ENCODE results near the gene FBXW9.
A peak's percentile ranks its signal among the peaks of the same experiment; 100 is the strongest.
"Not testable (repeated sequence)": the region's sequence is repeated elsewhere in the genome, so short reads cannot be mapped to it uniquely, and the experiment has no call there.

FBXW9 gene

GRCh38 chr19:12720851-12721655 is 24.6 kb upstream of the FBXW9 start:
- no peak for DNase-seq
- in situ Hi-C loops (cut with HindIII; ENCODE audit: low pct_ligation_motif_present, low pct_unique_long_range_greater_than_20kb, low sequenced_read_pairs), result no loop called here

GRCh38 chr19:12720296-12720695 is 23.9 kb upstream of the FBXW9 start:
- in situ Hi-C loops (cut with HindIII; ENCODE audit: low pct_ligation_motif_present, low pct_unique_long_range_greater_than_20kb, low sequenced_read_pairs), result no loop called here
- DNase-seq, result no peak

- no peak for DNase-seq
- in situ Hi-C loops (cut with HindIII; ENCODE audit: low pct_ligation_motif_present, low pct_unique_long_range_greater_than_20kb, low sequenced_read_pairs), result no loop called here
Observed at GRCh38 chr19:12715929-12716328, 19.5 kb upstream of the FBXW9 start.

- DNase-seq, result no peak
- in situ Hi-C loops (cut with HindIII; ENCODE audit: low pct_ligation_motif_present, low pct_unique_long_range_greater_than_20kb, low sequenced_read_pairs), result no loop called here
Observed at GRCh38 chr19:12715102-12715501, 18.7 kb upstream of the FBXW9 start.

- in situ Hi-C loops (cut with HindIII; ENCODE audit: low pct_ligation_motif_present, low pct_unique_long_range_greater_than_20kb, low sequenced_read_pairs); DNase-seq: not testable (repeated sequence)
Observed at GRCh38 chr19:12713304-12713703, 16.9 kb upstream of the FBXW9 start.

- in situ Hi-C loops (cut with HindIII; ENCODE audit: low pct_ligation_motif_present, low pct_unique_long_range_greater_than_20kb, low sequenced_read_pairs); DNase-seq: not testable (repeated sequence)
Observed at GRCh38 chr19:12712077-12712476, 15.6 kb upstream of the FBXW9 start.

- no peak for DNase-seq
- in situ Hi-C loops (cut with HindIII; ENCODE audit: low pct_ligation_motif_present, low pct_unique_long_range_greater_than_20kb, low sequenced_read_pairs), result no loop called here
Observed at GRCh38 chr19:12711187-12711586, 14.8 kb upstream of the FBXW9 start.

GRCh38 chr19:12708641-12709040 is 12.2 kb upstream of the FBXW9 start:
- DNase-seq, result no peak

GRCh38 chr19:12706332-12706718 is 9.9 kb upstream of the FBXW9 start:
- in situ Hi-C loops (cut with HindIII; ENCODE audit: low pct_ligation_motif_present, low pct_unique_long_range_greater_than_20kb, low sequenced_read_pairs), result no loop called here
- no peak for DNase-seq

More at GRCh38 chr19:12708641-12709040, 12.2 kb upstream of the FBXW9 start:
- in situ Hi-C loops (cut with HindIII; ENCODE audit: low pct_ligation_motif_present, low pct_unique_long_range_greater_than_20kb, low sequenced_read_pairs), result no loop called here

- no peak for DNase-seq
- in situ Hi-C loops (cut with HindIII; ENCODE audit: low pct_ligation_motif_present, low pct_unique_long_range_greater_than_20kb, low sequenced_read_pairs), result no loop called here
Observed at GRCh38 chr19:12705654-12706331, 9.4 kb upstream of the FBXW9 start.

GRCh38 chr19:12705169-12705568 is 8.7 kb upstream of the FBXW9 start:
- in situ Hi-C loops (cut with HindIII; ENCODE audit: low pct_ligation_motif_present, low pct_unique_long_range_greater_than_20kb, low sequenced_read_pairs), result no loop called here
- no peak for DNase-seq

GRCh38 chr19:12703046-12703445 is 6.6 kb upstream of the FBXW9 start:
- peak; percentile 66 for DNase-seq
- in situ Hi-C loops (cut with HindIII; ENCODE audit: low pct_ligation_motif_present, low pct_unique_long_range_greater_than_20kb, low sequenced_read_pairs), result no loop called here

- no peak for DNase-seq
- in situ Hi-C loops (cut with HindIII; ENCODE audit: low pct_ligation_motif_present, low pct_unique_long_range_greater_than_20kb, low sequenced_read_pairs), result no loop called here
Observed at GRCh38 chr19:12701596-12702282, 5.3 kb upstream of the FBXW9 start.

GRCh38 chr19:12698138-12698537 is 1.7 kb upstream of the FBXW9 start:
- no peak for DNase-seq
- in situ Hi-C loops (cut with HindIII; ENCODE audit: low pct_ligation_motif_present, low pct_unique_long_range_greater_than_20kb, low sequenced_read_pairs), result no loop called here

GRCh38 chr19:12697425-12697824 is 994 bp upstream of the FBXW9 start:
- DNase-seq; in situ Hi-C loops (cut with HindIII; ENCODE audit: low pct_ligation_motif_present, low pct_unique_long_range_greater_than_20kb, low sequenced_read_pairs): not testable (repeated sequence)

- in situ Hi-C loops (cut with HindIII; ENCODE audit: low pct_ligation_motif_present, low pct_unique_long_range_greater_than_20kb, low sequenced_read_pairs), result no loop called here
- DNase-seq, result peak; percentile 6
Observed at GRCh38 chr19:12695997-12696365, 450 bp downstream of the FBXW9 start.

GRCh38 chr19:12695514-12695913 is 917 bp downstream of the FBXW9 start:
- in situ Hi-C loops (cut with HindIII; ENCODE audit: low pct_ligation_motif_present, low pct_unique_long_range_greater_than_20kb, low sequenced_read_pairs), result no loop called here
- DNase-seq, result no peak

- DNase-seq, result no peak
- in situ Hi-C loops (cut with HindIII; ENCODE audit: low pct_ligation_motif_present, low pct_unique_long_range_greater_than_20kb, low sequenced_read_pairs), result no loop called here
Observed at GRCh38 chr19:12695096-12695495, 1.3 kb downstream of the FBXW9 start.

GRCh38 chr19:12694641-12695040 is 1.8 kb downstream of the FBXW9 start:
- in situ Hi-C loops (cut with HindIII; ENCODE audit: low pct_ligation_motif_present, low pct_unique_long_range_greater_than_20kb, low sequenced_read_pairs), result no loop called here

More at GRCh38 chr19:12694641-12695040, 1.8 kb downstream of the FBXW9 start:
- no peak for DNase-seq
